Measurements from ENCODE around the gene OR1M1.
A peak's percentile ranks its signal among the peaks of the same experiment; 100 is the strongest.

OR1M1 gene

DNA sequence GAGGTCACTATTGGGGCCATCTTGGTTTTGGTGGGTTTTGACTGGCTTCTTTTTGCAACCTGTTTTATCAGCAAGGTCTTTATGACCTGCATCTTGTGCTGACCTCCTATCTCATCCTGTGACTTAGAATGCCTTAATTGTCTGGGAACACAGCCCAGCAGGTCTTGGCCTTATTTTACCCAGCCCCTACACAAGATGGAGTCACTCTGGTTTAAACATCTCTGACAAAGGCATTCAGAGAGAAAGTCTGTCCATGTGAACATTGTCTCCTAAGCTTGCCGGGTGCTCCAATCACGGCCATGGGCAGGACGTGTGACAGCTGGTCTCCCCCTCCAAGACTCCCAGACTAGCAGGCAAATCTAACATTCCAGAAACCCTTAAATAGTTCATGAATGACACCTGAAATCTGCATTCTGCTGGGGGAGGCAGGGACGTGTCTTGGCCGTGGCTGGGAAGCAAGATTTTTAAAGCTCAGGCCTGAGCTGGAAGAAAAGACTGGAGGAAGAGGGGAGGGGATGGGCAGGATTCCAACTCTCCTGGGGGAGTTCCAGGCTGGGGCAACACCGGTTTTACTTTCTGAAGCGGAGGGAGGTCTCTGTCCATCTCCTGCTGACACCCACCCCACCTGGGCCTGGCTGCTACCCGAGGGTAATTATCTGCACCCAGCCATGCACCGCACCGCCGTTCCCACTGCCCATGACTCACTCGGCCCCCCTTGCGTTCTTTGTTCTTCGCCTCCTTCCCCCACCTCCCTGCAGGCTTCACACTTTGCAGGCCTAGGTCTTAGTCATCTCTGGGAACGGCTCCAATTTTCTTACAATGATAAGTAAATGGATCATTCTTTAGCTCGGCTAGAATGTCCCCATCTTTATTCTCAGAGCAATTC lies 11.6 kb upstream of the OR1M1 start:
- DNase-seq = no peak

DNA sequence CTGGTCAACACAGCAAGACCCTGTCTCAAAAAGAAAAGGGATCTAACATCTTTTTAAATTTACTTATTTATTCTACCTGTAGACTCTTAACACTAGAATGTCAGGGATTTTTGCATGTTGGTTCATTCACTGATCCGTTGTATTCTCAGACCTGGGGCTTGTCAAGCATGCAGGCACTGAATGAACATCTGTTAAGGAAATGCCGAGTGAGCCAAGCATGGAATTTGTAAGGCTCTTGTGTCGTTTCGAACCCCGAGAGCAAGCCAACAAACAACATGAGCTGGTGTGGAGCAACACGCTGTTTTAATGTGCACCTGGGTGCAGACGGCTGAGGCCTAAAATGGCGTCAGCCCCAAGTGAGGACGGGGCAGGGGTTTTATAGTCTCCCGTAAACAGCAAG lies 10.0 kb upstream of the OR1M1 start:
- DNase-seq = no peak

GRCh38 chr19:9078651-9079050 lies 8.2 kb upstream of the OR1M1 start:
- DNase-seq = no peak

- DNase-seq = no peak
These were observed 20.5 kb downstream of the OR1M1 start, which contains the start of gene OR7G2 for GRCh38 chr19:9107375-9107774. OR7G2 (minus strand) TSS chr19:9107475; CDS start chr19:9103243, 4,232 bp downstream.

GRCh38 chr19:9109959-9110358 lies 23.1 kb downstream of the OR1M1 start:
- DNase-seq = no peak

DNA sequence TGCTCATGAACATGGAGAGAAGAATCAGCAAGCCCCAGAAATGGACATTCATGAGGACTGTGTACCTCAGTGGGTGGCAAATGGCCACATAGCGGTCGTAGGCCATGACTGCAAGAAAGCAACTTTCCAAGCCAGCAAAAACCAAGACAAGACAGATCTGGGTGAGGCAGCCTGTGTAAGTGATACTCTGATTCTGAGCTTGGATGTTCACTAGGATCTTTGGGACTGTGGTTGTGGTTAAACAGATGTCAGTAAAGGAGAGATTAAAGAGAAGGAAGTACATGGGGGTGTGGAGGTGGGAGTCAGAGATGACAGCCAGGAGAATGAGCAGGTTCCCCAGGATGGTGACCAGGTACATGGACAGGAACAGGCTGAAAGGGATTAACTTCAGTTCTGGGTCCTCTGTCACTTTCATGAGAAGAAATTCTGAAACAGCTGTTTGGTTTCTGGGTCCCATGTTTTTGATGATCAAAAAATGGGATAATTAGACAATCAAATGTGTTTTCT lies 28.5 kb downstream of the OR1M1 start, which contains the start of gene OR7G1:
Gene OR7G1 (minus strand): TSS at position 457 of the 507 bp plus-strand sequence. CDS start 0 bp downstream, at position 457.
- DNase-seq = no peak

DNA sequence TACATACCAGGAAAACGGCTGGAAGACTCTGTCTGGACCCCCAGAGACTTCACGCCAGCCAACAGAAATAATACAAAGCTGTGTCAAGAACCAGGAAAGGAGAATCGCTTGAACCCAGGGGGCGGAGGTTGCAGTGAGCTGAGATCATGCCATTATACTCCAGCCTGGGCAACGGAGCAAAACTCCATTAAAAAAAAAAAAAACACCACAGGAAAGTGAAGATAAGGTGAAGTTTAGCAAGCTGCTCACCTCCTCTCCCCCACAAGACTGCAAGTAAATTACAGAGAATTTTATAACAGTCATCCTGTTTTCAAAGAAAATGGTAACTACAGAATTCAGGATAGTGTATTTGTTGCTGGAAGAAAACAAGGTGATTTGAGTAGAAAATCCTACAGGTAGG lies 29.7 kb downstream of the OR1M1 start:
- no peak for DNase-seq

- no peak for DNase-seq
These were observed 40.1 kb downstream of the OR1M1 start, which contains the start of gene OR7G3 for GRCh38 chr19:9126900-9127405. OR7G3 (minus strand) TSS chr19:9126950; CDS start chr19:9126950, 0 bp downstream.

DNA sequence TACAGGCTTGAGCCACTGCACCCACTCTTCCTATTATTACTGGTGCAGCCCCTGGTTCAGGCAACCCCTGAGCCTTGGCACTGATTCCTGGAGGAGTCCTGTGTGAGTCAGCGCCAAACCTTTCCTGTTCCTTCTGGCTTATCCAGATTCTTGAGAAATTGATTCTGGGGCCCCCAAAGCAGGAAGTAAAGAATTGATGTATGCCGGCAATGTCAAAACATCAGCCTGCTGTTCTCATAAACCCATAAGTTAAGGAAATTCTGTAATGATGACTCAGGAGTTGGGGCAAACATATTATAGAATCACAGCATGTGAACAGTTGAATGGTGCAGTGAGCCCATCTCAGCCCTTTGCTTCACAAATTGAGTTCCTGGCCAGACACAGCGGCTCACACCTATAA lies 41.3 kb downstream of the OR1M1 start:
- peak; percentile 88 for DNase-seq

- peak; percentile 84 for DNase-seq
These were observed 44.1 kb downstream of the OR1M1 start for GRCh38 chr19:9130965-9131364.

DNA sequence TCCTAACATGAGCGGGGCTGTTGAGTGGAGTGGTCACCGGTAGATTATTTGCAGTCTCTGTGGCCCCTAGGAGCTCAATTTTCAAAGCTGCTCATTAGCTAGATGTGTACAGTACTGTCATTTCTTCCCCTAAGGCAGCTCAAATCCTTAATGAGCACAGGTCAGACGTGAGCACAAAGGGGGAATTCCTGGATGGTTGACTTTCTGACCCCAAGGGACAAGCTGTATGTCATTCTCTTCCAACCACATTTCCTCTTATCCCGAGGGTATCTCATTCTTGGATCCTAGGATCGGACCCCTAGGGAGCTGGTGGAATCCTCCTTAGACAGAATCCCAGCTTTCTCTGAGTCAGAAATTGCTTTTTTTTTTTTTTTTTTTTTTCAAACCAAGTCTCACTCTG lies 45.6 kb downstream of the OR1M1 start:
- DNase-seq = no peak

GRCh38 chr19:9139609-9140158 lies 52.8 kb downstream of the OR1M1 start:
- DNase-seq = no peak

- peak; percentile 97 for DNase-seq
These were observed 53.5 kb downstream of the OR1M1 start, which contains the start of gene ZNF317 for GRCh38 chr19:9140159-9140874. ZNF317 (plus strand) TSS chr19:9140397; CDS start chr19:9156017, 15,620 bp downstream.

GRCh38 chr19:9144920-9145319 lies 58.1 kb downstream of the OR1M1 start:
- DNase-seq = no peak
